Testis (tissue), 2 donors: ENCODE results near the gene TNFAIP3.

ENCODE experiments used
- POLR2A ChIP-seq: fragments of 450-650 bp; IDR thresholded peaks from one replicate; pipeline ENCODE4 v1.6.1; 2017; ENCODE audit warnings: antibody characterized with exemption, mild to moderate bottlenecking, moderate library complexity
- TF ChIP-seq, protein P1 (sequence below), 3 experiments: fragments of 450-650 bp in 2 of 3; fragments of 200-600 bp in 1 of 3; sonication (generic) in 1 of 3; IDR thresholded peaks; one replicate each; pipeline ENCODE4 v1.5.1; 2016 to 2019; ENCODE audit warnings: antibody characterized with exemption in 3 of 3, mild to moderate bottlenecking in 2 of 3, moderate library complexity in 1 of 3

DNA sequence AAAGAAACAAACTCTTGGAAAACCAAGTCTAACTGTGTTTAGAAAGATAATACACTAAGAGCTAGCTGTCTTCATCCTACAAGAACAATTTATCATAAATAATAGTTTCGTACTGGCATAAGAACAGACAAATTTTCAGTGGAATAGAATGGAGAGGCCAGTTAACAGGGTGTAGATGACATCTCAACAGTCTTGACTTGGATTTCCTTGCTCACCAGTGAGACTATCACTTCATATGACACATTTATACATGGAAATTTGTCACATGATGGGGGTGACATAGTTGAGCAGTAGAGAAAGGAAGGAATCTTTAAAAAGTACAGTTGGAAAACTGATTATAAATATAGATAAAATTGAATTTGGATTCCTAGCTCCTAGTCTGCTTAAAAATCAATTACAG lies 35.6 kb downstream of the TNFAIP3 start:
- TF ChIP-seq, protein P1, sequence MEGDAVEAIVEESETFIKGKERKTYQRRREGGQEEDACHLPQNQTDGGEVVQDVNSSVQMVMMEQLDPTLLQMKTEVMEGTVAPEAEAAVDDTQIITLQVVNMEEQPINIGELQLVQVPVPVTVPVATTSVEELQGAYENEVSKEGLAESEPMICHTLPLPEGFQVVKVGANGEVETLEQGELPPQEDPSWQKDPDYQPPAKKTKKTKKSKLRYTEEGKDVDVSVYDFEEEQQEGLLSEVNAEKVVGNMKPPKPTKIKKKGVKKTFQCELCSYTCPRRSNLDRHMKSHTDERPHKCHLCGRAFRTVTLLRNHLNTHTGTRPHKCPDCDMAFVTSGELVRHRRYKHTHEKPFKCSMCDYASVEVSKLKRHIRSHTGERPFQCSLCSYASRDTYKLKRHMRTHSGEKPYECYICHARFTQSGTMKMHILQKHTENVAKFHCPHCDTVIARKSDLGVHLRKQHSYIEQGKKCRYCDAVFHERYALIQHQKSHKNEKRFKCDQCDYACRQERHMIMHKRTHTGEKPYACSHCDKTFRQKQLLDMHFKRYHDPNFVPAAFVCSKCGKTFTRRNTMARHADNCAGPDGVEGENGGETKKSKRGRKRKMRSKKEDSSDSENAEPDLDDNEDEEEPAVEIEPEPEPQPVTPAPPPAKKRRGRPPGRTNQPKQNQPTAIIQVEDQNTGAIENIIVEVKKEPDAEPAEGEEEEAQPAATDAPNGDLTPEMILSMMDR (IDR thresholded peaks at IDR 0.05), result no peak
- TF ChIP-seq POLR2A, result no peak
